ENCODE data around the gene FAM3B.
"Not testable (repeated sequence)": the region's sequence is repeated elsewhere in the genome, so short reads cannot be mapped to it uniquely, and the experiment has no call there.

FAM3B gene

DNA sequence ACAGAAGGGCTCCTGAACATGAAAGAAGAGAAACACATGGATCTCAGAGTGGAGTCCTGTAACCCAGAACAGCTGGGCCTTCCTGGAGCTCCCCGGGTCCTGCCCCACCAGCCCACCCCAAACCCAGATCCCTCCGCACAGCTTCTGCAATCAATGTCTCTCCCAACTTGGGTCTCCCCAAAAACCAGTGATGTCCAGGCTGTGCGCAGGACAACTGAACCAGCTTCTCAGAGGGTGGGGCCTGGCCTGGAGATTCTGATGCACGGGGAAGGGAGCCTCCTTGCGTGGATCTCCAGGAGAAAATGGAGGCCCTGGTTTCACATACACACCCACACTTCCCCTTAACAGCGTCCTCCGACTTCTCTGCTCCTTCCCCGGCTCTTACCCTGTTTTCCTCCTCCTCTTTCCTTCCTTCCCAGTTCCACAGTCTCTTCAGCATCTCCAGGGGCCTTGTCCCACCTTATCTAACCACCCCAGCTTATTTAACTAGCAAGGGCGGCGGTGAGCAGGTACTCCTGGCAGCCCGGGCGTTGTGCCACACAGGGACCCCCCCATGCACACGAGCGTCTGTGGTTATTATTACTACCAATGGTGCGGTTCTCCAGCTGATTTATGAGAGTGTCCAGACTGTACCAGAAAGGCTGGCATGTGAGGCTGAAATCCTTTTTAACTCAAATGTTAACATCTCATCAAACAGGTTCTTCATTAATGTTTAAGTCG lies 34.0 kb downstream of the FAM3B start:
- no peak for DNase-seq

DNA sequence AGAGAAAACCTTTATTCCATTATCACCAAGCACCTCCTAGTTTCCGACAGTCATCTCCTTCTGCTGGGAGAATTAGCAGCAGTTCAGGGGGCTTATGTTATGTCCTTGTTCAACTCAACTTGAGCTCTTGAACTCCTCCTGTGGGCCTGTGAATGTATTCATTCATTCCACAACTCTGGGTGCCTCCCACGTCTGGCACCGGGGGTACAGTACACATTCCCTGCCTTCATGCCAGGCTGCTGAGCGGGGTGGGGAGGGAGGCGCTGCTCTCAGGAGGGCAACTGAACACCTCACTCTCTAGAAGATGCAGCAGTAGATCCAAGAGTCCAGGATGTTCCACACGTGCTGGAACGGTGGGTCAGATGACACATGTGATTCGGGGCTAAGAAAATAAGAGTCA lies 40.9 kb downstream of the FAM3B start:
- no peak for DNase-seq

DNA sequence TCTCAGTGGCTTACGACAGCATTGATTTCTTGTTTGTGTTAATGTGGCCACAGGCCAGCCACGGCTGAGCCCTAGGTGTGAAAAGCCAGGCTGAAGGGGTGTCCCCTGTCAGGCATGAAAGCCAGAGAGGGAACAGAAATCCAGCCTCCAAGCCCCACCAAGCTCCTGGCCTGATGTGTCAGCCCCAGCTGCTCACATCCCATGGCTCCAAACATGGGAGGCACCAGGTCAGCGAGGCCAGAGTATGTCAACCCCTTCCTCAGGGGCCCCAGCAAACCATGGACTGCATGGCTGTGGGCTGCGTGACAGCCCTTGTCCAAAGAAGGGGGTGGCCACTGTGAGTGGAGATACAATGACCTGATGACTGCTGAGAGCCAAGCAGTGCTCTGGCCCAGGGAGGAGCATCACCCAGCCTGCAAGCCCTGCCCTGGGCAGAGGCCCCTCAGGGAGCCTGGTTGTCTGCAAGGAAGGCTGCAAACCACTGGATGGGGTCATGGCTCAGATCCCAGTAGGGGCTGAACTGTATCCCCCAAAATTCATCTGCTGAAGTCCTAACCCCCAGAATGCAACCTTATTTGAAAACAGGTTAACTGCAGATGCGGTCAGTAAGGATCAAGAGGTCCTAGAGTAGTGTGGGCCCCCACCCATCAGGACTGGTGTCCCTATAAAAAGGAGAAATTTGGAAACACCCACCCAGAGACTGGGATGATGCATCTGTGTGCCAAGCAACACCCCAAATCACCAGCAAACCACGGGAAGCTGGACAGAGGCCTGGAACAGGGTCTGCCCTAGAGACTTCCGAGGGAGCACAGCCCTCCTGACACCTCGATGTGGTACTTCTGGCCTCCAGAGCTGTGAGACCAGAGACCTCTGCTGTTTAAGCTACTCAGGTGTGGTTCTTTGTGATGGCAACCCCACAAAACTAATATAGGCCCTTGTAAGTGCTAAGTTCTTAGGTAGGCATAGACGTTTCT lies 41.9 kb downstream of the FAM3B start:
- DNase-seq = no peak

DNA sequence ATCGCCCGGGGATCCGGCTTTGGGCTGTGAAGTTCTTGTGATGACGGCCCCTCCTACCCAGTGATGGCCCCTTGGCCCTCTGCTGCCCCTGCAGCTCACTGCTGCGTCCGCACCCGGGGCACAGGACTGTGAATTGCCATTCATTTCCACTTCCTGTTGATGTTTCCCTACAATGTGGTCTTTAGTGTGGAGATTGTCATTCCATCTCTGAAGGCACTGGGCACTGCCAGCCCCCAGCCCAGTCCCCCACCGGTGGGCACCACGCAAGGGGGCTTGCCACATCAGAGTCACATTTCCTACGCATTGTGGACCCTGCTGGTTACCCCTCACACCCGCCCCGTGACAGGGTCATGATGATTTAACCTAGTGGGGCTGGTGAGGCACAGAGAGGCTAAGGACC lies 42.7 kb downstream of the FAM3B start:
- DNase-seq = no peak

DNA sequence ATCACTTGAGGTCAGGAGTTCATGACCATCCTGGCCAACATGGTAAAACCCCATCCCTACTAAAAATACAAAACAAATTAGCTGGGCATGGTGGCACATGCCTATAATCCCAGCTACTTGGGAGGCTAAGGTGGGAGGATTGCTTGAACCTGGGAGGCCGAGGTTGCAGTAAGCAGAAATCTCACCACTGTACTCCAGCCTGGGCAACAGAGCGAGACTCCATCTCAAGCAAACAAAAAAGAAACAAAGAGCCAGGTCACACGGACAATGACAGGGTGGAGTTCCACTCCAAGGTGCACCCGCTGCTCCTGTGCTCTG lies 43.1 kb downstream of the FAM3B start:
- DNase-seq = not testable (repeated sequence)

DNA sequence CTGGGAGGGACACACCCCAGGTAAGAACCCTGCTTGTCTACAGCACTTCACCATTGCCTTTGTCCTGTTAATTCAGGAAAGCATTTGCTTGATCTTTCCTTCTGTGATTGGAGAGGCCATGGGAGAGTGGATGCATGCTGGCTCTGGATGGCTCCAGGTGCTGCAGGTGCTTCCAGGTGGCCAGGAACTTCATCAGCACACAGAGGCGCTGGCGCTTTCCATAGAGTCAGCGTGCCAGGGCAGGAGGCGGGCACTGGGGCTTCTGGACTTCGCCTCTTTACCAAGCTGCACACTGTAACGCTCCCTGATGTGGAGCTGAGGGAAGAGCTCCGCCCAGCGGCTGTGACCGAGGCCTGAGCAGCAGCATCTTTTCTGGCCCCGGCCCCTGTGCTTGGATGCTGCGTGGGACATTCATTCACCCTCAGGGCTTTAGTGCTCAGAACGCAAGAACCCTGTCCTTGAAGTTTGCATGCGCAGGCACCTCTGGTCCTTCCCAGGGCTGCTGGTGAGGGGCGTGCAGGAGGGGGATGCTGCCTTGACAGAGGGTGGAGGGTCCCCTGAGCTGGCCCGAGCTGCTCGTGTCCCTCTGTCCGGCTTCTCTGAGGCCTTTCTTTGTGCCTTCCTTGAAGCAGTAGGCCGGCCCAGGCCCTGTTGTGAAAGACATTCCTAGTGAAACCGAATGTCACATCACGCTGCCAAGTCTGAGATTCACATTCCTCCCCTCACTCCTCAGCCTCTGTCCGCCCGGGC lies 43.6 kb downstream of the FAM3B start:
- peak; percentile 59 for DNase-seq

DNA sequence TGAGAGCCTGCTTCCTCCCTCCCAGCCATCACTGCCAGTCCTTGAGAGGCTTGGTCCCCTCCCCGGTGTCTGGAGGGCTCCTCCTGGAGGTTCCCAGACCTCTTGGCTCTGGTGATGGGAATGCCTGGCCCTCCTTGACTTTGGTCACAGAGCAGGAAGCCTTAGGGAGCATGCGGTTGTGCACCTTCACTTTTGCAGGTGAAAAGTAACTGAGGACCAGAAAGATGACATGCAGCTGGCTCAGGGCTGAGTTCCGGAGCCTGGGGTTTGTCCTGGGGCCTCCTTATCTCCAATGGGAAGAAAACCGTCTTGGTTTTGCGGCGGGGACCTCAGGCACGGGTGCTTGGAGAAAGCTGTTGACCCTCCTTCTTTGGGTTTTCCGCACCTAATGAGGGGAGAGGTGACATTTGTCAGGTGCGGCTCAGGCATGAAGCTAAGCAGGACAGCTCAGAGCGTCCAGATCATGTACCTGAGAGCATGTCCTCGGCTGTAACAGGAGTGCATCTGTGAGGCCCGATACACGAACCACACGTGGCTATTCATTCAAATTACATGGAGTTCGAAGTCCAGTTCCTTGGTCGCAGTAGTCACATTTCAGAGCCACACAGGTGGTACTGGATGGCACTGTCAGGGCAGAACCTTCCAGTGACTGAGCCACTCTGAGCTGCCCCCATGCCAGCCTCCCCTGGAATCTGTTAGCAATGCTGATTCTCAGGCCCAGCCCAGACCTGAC lies 44.6 kb downstream of the FAM3B start:
- DNase-seq = no peak

DNA sequence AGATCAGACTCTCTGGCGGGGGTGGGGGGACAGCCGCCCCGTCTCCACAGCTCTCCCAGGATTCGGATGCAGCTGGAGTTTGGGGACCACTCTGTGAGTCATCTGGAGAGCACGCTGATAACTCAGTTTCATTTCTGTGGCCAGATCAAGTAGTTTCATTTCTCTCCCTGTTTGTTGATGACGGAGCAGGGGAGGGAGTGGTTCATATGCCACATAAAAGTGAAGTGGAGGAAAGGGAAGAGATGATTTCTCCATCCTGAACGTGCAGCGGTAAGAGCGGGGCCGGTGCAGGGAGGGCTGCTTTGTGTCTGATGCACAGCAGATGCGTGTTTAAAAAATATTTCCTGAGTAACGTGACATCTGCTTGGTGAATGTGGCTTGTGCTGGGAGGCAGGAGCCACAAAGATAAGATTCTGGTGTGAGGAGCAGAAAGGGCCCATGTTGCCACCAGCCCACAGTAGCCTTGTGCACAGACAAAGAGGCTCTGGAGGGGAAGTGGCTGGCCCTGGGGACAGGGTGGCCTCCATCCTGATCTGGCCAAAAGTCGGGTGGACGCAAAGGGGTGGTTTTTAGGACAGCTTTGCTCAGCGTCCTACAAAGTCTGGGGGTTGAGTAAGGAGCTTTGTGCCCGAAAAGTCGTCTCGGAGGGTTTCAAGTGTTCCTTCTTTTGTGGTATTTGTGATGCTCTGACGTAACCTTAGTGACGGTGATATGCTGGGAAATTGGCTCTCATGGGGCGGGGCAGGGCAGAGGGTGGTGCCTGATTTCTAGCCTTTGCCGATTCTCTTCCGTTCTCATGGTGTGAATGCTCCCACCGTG lies 45.4 kb downstream of the FAM3B start, which contains the start of gene MX2:
Gene MX2, plus strand, starts transcription at position 242 of the 819 bp plus-strand sequence. CDS start 14,880 bp downstream, outside the sequence.
- DNase-seq = peak; percentile 94

DNA sequence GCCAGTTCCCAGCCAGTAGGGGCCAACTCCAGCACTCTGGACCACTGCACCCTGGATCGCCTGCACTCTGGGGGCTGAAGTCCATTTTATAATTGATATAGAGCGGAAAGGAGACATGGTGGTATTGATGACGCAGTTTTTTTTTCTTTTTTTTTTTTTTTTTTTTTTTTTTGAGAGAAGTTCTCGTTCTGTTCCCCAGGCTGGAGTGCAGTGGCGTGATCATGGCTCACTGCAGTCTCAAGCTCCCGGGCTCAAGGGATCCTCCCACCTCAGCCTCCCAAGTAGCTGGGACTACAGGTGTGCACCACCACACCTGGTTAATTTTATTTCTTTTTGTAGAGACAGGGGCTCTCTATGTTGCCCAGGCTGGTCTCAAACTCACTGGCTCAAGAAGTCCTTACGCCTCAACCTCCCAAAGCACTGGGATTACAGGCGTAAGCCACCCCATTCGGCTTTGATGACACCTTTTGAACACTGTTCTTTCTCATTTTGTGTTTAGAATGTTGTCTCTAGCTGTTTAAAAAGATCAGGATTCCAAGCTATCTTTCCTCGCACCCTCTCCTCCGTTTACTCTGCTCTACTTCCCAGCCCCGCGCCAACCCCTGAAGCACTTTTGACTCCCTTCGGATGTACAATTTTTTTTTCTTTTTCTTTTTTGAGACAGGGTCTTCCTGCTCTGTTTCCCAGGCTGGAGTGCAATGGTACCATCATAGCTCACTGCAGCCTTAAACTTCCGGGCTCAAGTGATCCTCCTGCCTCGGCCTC lies 46.2 kb downstream of the FAM3B start:
- no peak for DNase-seq

DNA sequence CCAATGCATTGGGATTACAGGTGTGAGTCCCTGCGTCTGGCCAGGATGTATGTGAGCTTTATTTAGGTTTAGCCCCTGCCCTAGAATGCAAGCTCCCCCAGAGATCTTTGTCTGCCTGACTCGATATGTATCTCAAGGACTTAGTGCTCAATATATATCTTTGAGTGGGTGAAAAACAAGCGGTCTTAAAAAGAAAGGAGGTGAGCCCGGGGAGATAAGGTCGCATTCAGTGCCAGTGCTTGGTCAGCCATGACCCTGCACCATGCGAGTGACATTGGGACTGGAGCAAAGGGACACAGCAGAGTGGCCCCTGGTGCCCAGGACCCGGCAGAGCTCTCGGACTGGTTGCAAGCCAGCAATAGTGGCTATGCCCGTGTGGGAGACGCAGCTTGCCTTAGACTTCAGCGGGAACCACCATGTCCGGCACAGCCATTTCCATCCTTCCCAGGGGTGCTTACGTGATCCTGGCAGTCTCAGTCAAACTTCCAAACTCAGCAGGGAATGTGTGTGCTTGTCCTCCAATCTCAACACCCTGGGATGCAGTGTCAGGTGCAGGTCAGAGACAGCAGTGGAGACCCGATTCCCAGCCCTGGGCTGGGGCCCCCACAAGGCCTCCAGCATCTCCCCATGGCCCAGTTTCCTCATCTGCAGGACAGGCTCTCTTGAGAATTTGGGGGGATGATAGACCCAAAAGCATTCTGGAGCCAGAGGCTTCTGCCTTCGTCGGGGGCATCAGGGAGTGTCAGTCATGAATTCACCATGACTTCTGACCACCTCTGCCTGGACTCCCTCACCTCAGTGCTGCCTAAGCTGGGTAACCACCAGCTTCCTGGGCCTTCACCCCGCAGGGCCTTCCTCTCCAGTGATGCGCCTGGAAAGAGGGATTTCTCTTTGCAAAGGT lies 47.0 kb downstream of the FAM3B start:
- DNase-seq = no peak

DNA sequence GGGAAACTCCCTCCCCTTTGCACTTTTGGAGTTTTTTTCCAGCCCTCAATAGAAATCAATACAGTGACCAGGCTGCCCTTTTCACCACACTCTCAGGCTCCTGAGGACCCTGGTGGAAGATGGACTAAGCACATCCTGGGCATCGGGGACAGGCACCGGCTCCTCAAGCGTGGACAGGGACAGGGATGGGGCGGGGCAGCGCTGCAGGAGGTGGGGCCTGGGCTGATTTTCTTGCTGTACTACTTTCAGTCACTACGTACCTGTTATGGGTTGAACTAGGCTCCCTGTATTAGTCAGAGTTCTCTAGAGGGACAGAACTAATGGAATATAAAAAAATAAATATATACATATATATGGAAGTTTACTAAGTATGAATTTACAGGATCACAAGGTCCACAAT lies 47.7 kb downstream of the FAM3B start:
- DNase-seq = no peak

DNA sequence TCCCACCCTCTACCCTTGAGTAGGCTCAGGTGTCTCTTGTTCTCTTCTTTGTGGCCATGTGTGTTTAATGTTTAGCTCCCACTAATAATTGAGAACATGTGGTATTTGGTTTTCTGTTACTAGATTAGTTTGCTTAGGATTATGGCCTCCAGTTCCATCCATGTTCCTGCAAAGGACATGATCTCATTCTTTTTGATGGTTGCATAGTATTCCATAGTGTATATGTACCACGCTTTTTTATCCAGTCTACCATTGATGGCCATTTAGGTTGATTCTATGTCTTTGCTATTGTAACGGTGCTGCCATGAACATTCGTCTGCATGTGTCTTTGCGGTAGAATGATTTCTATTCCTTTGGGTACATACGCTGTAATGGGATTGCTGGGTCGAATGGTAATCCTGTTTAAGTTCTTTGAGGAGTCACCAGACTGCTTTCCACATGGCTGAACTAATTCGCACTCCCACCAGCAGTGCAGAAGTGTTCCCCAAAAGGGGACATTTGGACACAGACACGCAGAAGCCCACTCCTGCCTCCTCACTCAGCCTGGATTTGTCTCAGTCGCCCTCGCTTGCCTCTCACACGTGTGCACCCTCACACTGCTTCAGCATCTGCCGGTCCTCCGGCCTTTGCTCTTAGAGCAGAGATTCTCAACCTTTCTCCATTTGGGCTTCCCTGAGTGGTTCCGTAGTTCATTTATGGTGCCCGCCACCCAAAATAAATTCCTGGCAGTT lies 48.9 kb downstream of the FAM3B start:
- no peak for DNase-seq

DNA sequence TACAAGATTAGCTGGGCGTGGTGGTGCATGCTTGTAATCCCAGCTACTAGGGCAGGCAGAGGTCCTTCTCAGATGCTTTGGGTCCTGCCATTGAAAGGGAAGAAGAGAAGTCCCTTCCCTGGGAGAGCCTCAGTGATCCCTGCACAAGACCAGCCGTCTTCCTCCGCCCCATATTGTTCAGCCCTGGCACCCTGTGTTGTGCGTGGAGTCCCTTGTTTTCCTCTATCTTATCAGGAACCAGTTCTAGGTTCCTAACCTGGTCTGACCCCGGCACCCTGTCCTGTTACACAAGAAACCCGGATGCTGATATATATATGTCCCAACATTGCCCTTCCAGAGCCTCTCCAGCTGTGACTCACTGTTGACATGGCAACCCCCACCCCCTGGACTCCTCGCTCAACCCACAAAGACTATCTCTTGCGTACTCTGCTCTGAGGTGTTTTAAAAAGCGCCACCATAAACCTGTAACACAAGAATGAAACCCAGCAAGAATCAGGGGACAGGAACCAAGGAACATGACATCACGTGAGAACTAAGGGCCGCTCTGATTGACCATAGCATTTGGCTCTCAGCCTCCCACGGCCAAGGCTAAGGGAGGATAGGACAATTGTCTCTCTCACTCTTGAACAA lies 50.0 kb downstream of the FAM3B start:
- peak; percentile 90 for DNase-seq

DNA sequence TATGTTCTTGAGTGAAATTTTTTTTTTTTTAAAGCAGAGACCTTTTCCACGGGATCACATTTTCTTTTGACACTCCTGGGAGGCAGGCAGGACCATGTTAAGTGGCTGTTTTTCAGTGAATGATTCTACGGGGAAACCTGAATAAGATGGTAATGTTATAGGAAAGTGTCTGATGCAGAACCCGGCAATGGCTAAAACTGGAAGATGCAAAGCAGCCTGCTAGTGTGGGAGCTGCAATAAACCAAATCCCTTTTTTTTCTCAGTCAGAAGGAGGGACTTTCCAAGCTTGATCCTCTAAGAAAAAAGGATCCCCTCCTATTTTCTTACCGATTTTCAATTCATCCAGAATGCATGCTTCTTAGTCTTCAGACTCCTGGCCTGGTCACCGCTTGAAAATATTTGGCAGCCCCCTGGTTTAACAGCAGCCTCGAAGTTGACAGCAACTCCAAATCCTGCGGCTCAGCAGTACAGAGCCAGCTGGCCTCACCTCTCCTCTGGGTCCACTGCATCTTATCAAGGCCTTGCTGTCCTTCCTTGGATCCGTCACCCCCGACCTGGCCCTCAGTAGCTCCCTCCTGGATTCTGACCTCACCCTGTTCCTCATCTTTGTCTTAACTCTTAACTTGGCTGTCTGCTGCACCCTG lies 50.8 kb downstream of the FAM3B start:
- no peak for DNase-seq

DNA sequence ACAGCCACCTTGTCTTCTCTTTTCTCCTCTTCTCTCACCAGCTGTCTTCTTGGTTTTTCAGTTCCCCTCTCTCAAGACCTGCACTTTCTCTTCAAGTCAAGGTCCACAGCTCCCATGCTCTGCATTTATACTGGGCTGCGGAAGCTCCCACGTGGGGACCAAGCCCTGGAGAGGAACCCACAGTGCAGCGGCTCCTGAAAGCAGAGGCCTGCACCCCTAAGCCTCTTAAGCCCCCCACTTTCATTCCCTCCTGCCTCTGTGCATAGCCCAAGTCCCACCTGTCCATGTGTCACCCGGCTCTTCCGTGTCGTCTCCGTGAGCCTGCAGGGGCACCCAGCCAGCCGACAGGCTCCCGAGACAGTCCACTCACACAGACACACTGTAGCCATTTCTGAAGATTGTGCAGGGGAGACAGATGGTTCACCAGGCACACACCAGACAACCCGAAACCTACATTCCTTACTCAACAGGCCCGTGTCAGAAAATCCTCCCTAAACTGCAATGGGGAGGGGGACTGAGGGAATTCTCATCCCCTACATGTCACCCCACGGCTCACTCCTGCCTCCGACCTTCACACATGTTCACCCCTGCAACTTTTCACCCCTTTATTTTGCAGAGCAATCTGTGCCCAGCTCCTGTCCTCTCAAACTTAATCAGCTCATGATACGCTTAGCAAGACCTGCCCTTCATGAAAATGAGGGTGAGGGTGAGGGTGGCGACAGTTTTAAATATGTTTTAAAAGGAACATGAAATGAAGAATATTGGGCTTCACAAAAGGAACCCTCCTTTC lies 51.5 kb downstream of the FAM3B start:
- no peak for DNase-seq

DNA sequence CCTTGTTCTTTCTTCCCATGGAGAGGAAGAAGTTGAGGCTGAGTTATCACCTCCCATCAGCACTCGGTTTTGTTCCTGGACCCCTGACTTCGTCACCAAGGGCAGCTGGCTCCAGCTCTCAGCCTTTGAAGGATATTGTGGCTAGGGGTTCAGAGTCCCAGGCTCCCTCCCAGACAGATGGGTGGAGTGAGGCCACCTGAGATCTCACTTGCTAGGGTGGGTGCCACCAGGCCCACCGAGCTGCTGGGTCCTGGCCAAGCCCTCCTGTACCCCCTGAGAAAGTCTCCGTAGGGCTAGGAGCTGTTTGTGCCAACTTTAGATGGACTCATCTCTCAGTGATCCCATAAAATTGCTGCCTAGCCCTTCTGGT lies 52.1 kb downstream of the FAM3B start:
- no peak for DNase-seq
